ENCODE data around the gene UBC. TPM values are rescaled to one million over a fixed set of nuclear protein-coding genes. Genes with fewer than 3 reads are reported as not detected.

The UBC gene
- total RNA-seq, 1 donor from 2014 or later, result 1,214 TPM

DNA sequence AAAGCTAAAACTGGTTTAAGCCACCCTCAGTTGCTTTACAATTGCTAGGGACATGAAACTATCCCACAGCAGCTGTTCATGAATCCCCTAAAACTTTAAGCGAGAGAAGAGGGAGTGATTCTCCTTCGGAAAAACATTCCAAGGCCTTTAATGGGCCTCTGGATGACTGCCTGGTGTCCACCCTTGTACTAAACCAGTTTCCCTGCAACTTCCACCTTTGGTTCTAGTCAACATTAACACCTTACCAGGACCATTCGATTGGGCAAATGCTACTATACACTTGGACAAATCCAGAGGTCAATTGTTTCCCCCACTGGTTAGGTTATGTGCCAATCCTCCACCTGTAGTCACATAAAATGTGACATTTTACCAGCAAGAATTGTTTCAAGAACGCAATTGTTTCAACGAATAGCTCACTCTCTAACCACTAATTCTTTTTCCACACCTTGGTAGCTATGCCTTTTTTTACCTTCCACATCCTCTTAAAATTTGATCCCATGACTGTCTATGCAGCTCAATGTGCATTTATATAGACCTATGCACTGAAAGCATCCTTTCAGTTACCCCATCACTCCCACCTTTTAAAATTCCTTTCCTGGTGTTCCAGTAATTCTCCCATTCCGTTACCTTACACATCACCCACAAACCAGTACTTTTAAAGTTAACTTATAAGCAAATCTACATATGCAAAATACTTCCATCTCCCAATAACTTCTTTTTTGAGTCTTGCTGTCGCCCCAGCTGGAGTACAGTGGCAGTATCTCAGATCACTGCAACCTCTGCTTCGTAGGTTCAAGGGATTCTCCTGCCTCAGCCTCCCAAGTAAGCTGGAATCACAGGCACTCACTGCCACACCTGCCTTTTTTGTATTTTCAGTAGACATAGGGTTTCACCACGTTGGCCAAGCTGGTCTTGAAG, 3.6 kb downstream of the UBC start:
- Histone ChIP-seq H3K9ac (ENCODE audit: low read length) (peak overlapping the region; percentile 54), H2AFZ (ENCODE audit: low read depth, low read length) (no peak overlapping the region), H3K79me2 (ENCODE audit: insufficient read depth, low read length) (peaks cover 54% of the 10 kb centered on the region), H3K4me3 (ENCODE audit: insufficient read depth, low read depth, low read length) (peak overlapping the region; percentile 37), H3K27me3 (ENCODE audit: insufficient read depth, low read length) (peaks cover 6% of the 10 kb centered on the region), H3K27ac (ENCODE audit: low read depth, low read length) (no peak overlapping the region), H3K4me2 (ENCODE audit: low read length) (peak overlapping the region; percentile 82), H3K4me1 (ENCODE audit: insufficient read depth, low read length) (peaks cover 18% of the 10 kb centered on the region), H3K9me3 (ENCODE audit: insufficient read depth, low read depth, low read length) (no peaks in the 10 kb centered on the region), H4K20me1 (ENCODE audit: insufficient read depth, low read length) (peaks cover 61% of the 10 kb centered on the region), H3K36me3 (ENCODE audit: insufficient read depth, low read length) (peaks cover 25% of the 10 kb centered on the region)
- H3K4me3 Mint-ChIP-seq (ENCODE audit: unreplicated experiment), result peak overlapping the region; percentile 87
- peaks cover 23% of the 10 kb centered on the region for H3K4me1 Mint-ChIP-seq (ENCODE audit: low read depth, unreplicated experiment)
- FAIRE-seq, result no peak
- H3K27me3 Mint-ChIP-seq (ENCODE audit: low read depth, unreplicated experiment), result no peaks in the 10 kb centered on the region
- peaks cover 21% of the 10 kb centered on the region for H3K36me3 Mint-ChIP-seq (ENCODE audit: low read depth, unreplicated experiment)
- DNase-seq (ENCODE audit: low read depth), result no peak
- TF ChIP-seq, protein P1, sequence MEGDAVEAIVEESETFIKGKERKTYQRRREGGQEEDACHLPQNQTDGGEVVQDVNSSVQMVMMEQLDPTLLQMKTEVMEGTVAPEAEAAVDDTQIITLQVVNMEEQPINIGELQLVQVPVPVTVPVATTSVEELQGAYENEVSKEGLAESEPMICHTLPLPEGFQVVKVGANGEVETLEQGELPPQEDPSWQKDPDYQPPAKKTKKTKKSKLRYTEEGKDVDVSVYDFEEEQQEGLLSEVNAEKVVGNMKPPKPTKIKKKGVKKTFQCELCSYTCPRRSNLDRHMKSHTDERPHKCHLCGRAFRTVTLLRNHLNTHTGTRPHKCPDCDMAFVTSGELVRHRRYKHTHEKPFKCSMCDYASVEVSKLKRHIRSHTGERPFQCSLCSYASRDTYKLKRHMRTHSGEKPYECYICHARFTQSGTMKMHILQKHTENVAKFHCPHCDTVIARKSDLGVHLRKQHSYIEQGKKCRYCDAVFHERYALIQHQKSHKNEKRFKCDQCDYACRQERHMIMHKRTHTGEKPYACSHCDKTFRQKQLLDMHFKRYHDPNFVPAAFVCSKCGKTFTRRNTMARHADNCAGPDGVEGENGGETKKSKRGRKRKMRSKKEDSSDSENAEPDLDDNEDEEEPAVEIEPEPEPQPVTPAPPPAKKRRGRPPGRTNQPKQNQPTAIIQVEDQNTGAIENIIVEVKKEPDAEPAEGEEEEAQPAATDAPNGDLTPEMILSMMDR (IDR thresholded peaks at IDR 0.05; ENCODE audit: insufficient read depth, low read depth, low read length), result no peak
- TF ChIP-seq EZH2 (IDR thresholded peaks at IDR 0.05; ENCODE audit: insufficient read depth, low read length), result no peak
- no peaks in the 10 kb centered on the region for H3K9me3 Mint-ChIP-seq (ENCODE audit: unreplicated experiment)
- peak overlapping the region; percentile 75 for H3K27ac Mint-ChIP-seq (ENCODE audit: unreplicated experiment)

DNA sequence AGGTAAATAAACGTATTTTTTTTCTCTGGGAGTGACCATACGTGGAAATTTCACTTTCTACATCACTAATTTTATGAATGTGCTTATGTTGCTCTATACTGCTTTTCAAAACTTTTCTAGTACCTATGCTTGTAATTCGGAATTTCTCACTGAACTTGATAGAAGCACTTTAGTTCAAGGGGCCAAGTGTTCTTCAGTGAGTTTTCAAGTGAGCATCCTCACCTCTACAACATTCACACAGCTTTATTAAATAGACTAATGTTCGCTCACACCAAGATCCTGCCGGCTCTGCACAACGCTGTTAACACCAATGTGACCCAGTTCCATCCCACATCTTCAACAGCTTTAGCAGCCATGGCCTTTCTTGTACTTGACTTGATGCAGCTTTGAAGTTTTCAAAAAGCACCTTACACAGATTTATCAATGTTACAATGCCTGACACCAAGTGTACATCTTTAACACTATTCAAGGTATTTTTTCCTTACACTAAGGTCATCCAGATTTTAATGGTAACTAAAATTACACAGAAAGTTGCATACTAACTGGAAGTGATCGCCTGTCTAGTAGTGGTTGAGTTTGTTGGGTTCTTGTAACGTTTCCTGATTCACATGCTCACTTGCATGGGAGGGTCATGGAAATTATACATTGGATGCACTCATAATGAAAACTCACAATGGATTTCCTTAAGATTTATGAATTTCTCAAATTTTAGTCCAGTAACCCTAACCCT, 4.5 kb downstream of the UBC start:
- H4K20me1 ChIP-seq (ENCODE audit: insufficient read depth, low read length), result peaks cover 62% of the 10 kb centered on the region
- Mint-ChIP-seq H3K4me3 (ENCODE audit: unreplicated experiment) (peak overlapping the region; percentile 87), H3K4me1 (ENCODE audit: low read depth, unreplicated experiment) (peaks cover 22% of the 10 kb centered on the region), H3K9me3 (ENCODE audit: unreplicated experiment) (no peaks in the 10 kb centered on the region), H3K36me3 (ENCODE audit: low read depth, unreplicated experiment) (peaks cover 21% of the 10 kb centered on the region), H3K27me3 (ENCODE audit: low read depth, unreplicated experiment) (no peaks in the 10 kb centered on the region), H3K27ac (ENCODE audit: unreplicated experiment) (peak overlapping the region; percentile 75)
- no peak for TF ChIP-seq EZH2 (IDR thresholded peaks at IDR 0.05; ENCODE audit: insufficient read depth, low read length)
- TF ChIP-seq, protein P1 (IDR thresholded peaks at IDR 0.05; ENCODE audit: insufficient read depth, low read depth, low read length), result no peak
- no peak overlapping the region for H2AFZ ChIP-seq (ENCODE audit: low read depth, low read length)
- no peak overlapping the region for H3K9ac ChIP-seq (ENCODE audit: low read length)
- H3K9me3 ChIP-seq (ENCODE audit: insufficient read depth, low read depth, low read length), result no peaks in the 10 kb centered on the region
- H3K79me2 ChIP-seq (ENCODE audit: insufficient read depth, low read length), result peaks cover 46% of the 10 kb centered on the region
- DNase-seq (ENCODE audit: low read depth), result peak; percentile 35
- no peak overlapping the region for H3K27ac ChIP-seq (ENCODE audit: low read depth, low read length)
- peak overlapping the region; percentile 37 for H3K4me3 ChIP-seq (ENCODE audit: insufficient read depth, low read depth, low read length)
- H3K4me2 ChIP-seq (ENCODE audit: low read length), result peak overlapping the region; percentile 82
- H3K27me3 ChIP-seq (ENCODE audit: insufficient read depth, low read length), result peaks cover 6% of the 10 kb centered on the region
- peaks cover 13% of the 10 kb centered on the region for H3K4me1 ChIP-seq (ENCODE audit: insufficient read depth, low read length)
- FAIRE-seq, result no peak
- peaks cover 25% of the 10 kb centered on the region for H3K36me3 ChIP-seq (ENCODE audit: insufficient read depth, low read length)
